GM23248 (cell line): ENCODE results near the gene IQSEC1. TPM values are rescaled to one million over a fixed set of nuclear protein-coding genes. Genes with fewer than 3 reads are reported as not detected.

Experiments
- DNase-seq: peaks from one replicate; pipeline ENCODE4 v3.0.0-alpha.2; 2015
- H2AFZ ChIP-seq: fragments of 200-600 bp; sonication (generic); 2 replicates; pipeline ENCODE4 v1.6.1; 2016; ENCODE audit warnings: antibody characterized with exemption
- H3F3A ChIP-seq: fragments of 200-600 bp; sonication (generic); 2 replicates; pipeline ENCODE4 v1.6.1; 2016; ENCODE audit warnings: mild to moderate bottlenecking, antibody characterized with exemption, mixed run types; ENCODE audit not compliant: insufficient read depth
- H3K27ac ChIP-seq: fragments of 200-600 bp; sonication (generic); 2 replicates; pipeline ENCODE4 v1.5.1; 2016; ENCODE audit warnings: mild to moderate bottlenecking
- H3K27me3 ChIP-seq: fragments of 200-600 bp; sonication (generic); replicated peaks from 2 replicates; pipeline ENCODE4 v1.6.1; 2016; ENCODE audit warnings: mild to moderate bottlenecking; ENCODE audit not compliant: insufficient read depth
- H3K36me3 ChIP-seq: fragments of 200-600 bp; sonication (generic); 2 replicates; pipeline ENCODE4 v1.6.1; 2016; ENCODE audit warnings: low read depth, mild to moderate bottlenecking
- H3K4me1 ChIP-seq: fragments of 200-600 bp; sonication (generic); 2 replicates; pipeline ENCODE4 v1.6.1; 2016; ENCODE audit warnings: mild to moderate bottlenecking; ENCODE audit not compliant: insufficient read depth
- H3K4me2 ChIP-seq: fragments of 200-600 bp; sonication (generic); one replicate; pipeline ENCODE4 v1.6.1; 2016; ENCODE audit warnings: mild to moderate bottlenecking; ENCODE audit not compliant: unreplicated experiment
- H3K4me3 ChIP-seq: fragments of 200-600 bp; sonication (generic); 2 replicates; pipeline ENCODE4 v1.5.1; 2016; ENCODE audit warnings: mild to moderate bottlenecking
- H3K79me2 ChIP-seq: fragments of 200-600 bp; sonication (generic); 2 replicates; pipeline ENCODE4 v1.6.1; 2016; ENCODE audit warnings: mild to moderate bottlenecking; ENCODE audit not compliant: insufficient read depth
- H3K9ac ChIP-seq: fragments of 200-600 bp; sonication (generic); 2 replicates; pipeline ENCODE4 v1.6.1; 2016; ENCODE audit warnings: mild to moderate bottlenecking
- H3K9me2 ChIP-seq: fragments of 200-600 bp; sonication (generic); 2 replicates; pipeline ENCODE4 v1.6.1; 2016; ENCODE audit warnings: mixed run types, mild to moderate bottlenecking, moderate library complexity; ENCODE audit not compliant: insufficient read depth
- H3K9me3 ChIP-seq: fragments of 200-600 bp; sonication (generic); one replicate; pipeline ENCODE4 v1.6.1; 2017; ENCODE audit warnings: low read depth
- H4K20me1 ChIP-seq: fragments of 200-600 bp; sonication (generic); 2 replicates; pipeline ENCODE4 v1.6.0; 2016; ENCODE audit not compliant: insufficient read depth
- EZH2 ChIP-seq: fragments of 200-600 bp; sonication (generic); IDR thresholded peaks from 2 replicates; pipeline ENCODE4 v1.6.1; 2018; ENCODE audit warnings: antibody characterized with exemption, mild to moderate bottlenecking; ENCODE audit not compliant: insufficient read depth, poor library complexity, severe bottlenecking
- EZH2phosphoT487 ChIP-seq: fragments of 200-600 bp; sonication (generic); IDR thresholded peaks from 2 replicates; pipeline ENCODE4 v1.6.1; 2018; ENCODE audit warnings: antibody characterized with exemption, moderate library complexity, mild to moderate bottlenecking, low read depth; ENCODE audit not compliant: insufficient read depth
- WGBS, 2 experiments: methylation state at CpG; one replicate each; pipeline ENCODE4 v1.1.6; 2015 to 2017; ENCODE audit warnings: low lambda C conversion rate in 2 of 2, low coverage in 1 of 2; ENCODE audit errors: missing lambda C conversion rate in 2 of 2; 5-methylcytosine and 5-hydroxymethylcytosine counted together
- in situ Hi-C: fragments of 300-500 bp; cut with MboI; formaldehyde crosslinking; loops from 2 replicates; pipeline ENCODE4 v1.15.0; 2020
- polyA plus RNA-seq: library from polyadenylated mRNA; unstranded; fragments of >200 nt; fragmentation: Nextera tagmentation; extraction: Ambion mirVana; gene quantifications from 2 replicates; pipeline ENCODE4 v1.2.1, GENCODE V29; 2016
- total RNA-seq: library from RNA; depleted of rRNA; stranded (reverse); fragments of >200 nt; shearing (Covaris generic); gene quantifications from 2 replicates; pipeline ENCODE4 v1.2.3, GENCODE V29; 2014

The IQSEC1 gene
- total and polyA plus RNA-seq, 2 experiments from 2014 or later, result 5.1 to 21.6 TPM

- H3K9me2 ChIP-seq, result no peaks in the 10 kb centered on the region
- H2AFZ ChIP-seq, result no peak overlapping the region
- no peak overlapping the region for H3K27ac ChIP-seq
- H3K36me3 ChIP-seq, result no peaks in the 10 kb centered on the region
- DNase-seq, result no peak
- H3K4me2 ChIP-seq, result no peak overlapping the region
- 65 to 66% methylated on average over 10 of the region's 10 CpGs for WGBS, 2 experiments
- H3K79me2 ChIP-seq, result no peaks in the 10 kb centered on the region
- no peaks in the 10 kb centered on the region for H4K20me1 ChIP-seq
- H3K4me1 ChIP-seq, result no peaks in the 10 kb centered on the region
- TF ChIP-seq EZH2phosphoT487 (no peak), EZH2 (no peak)
- H3F3A ChIP-seq, result no peaks in the 10 kb centered on the region
- H3K9ac ChIP-seq, result no peak overlapping the region
- H3K9me3 ChIP-seq, result no peaks in the 10 kb centered on the region
- 0 out of 2 replicates have a peak, but pooled peaks cover 5% of the 10 kb centered on the region for H3K27me3 ChIP-seq
- H3K4me3 ChIP-seq, result no peak overlapping the region
- in situ Hi-C loops, result no loop called here
Observed at GRCh38 chr3:13093687-13094086, 20.5 kb upstream of the IQSEC1 start.

GRCh38 chr3:13092621-13093617 is 19.7 kb upstream of the IQSEC1 start:
- no peak overlapping the region for H3K4me2 ChIP-seq
- H3K4me1 ChIP-seq, result no peaks in the 10 kb centered on the region
- in situ Hi-C loops, result no loop called here
- WGBS, 2 experiments, result 56% methylated on average over 23 of the region's 23 CpGs
- no peaks in the 10 kb centered on the region for H3K79me2 ChIP-seq
- H2AFZ ChIP-seq, result no peak overlapping the region
- H3K36me3 ChIP-seq, result no peaks in the 10 kb centered on the region
- no peaks in the 10 kb centered on the region for H4K20me1 ChIP-seq
- 0 out of 2 replicates have a peak, but pooled peaks cover 5% of the 10 kb centered on the region for H3K27me3 ChIP-seq
- no peaks in the 10 kb centered on the region for H3K9me3 ChIP-seq
- no peaks in the 10 kb centered on the region for H3F3A ChIP-seq
- H3K9ac ChIP-seq, result no peak overlapping the region
- H3K27ac ChIP-seq, result no peak overlapping the region
- TF ChIP-seq EZH2 (no peak), EZH2phosphoT487 (no peak)
- no peaks in the 10 kb centered on the region for H3K9me2 ChIP-seq
- no peak overlapping the region for H3K4me3 ChIP-seq
- DNase-seq, result no peak

GRCh38 chr3:13091898-13092611 is 18.8 kb upstream of the IQSEC1 start:
- TF ChIP-seq EZH2, result no peak
- TF ChIP-seq EZH2phosphoT487, result no peak
- no peak overlapping the region for H3K9ac ChIP-seq
- no peaks in the 10 kb centered on the region for H4K20me1 ChIP-seq
- in situ Hi-C loops, result no loop called here
- DNase-seq, result peak; percentile 53
- no peaks in the 10 kb centered on the region for H3K36me3 ChIP-seq
- H3K27me3 ChIP-seq, result 0 out of 2 replicates have a peak, but pooled peaks cover 7% of the 10 kb centered on the region
- no peak overlapping the region for H3K27ac ChIP-seq
- no peak overlapping the region for H2AFZ ChIP-seq
- H3K79me2 ChIP-seq, result no peaks in the 10 kb centered on the region
- no peaks in the 10 kb centered on the region for H3F3A ChIP-seq
- no peaks in the 10 kb centered on the region for H3K9me3 ChIP-seq
- WGBS, 2 experiments, result 24 to 26% methylated on average over 19 to 20 of the region's 20 CpGs
- H3K4me3 ChIP-seq, result no peak overlapping the region
- no peaks in the 10 kb centered on the region for H3K9me2 ChIP-seq
- no peak overlapping the region for H3K4me2 ChIP-seq
- no peaks in the 10 kb centered on the region for H3K4me1 ChIP-seq
